GM11168 (cell line): ENCODE data around the gene SYT1.

Source experiments
- in situ Hi-C: fragments of 300-500 bp; cut with MboI; formaldehyde crosslinking; loops from one replicate; pipeline ENCODE4 v1.12.0; 2022; ENCODE audit warnings: low sequenced_read_pairs; ENCODE audit not compliant: unreplicated experiment

The SYT1 gene

DNA sequence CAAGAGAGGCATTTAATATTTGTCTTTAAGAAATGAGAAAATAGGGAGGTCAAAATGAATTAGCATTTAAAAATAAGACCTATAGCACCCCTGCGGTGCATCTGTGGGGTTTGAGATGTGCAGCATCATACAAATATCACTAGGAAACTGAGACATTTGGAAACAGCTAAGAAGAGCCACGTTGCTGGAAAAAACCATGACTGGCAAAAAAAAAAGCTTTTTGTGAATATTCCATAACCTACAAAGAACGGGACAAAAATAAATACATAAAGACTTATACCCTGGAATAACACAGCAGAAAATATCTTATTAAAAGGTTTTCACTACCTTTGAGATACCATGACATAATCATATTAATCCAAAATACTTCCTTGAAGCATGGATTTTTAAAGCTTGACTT, 460.0 kb downstream of the SYT1 start:
- in situ Hi-C loops, result no loop called here

DNA sequence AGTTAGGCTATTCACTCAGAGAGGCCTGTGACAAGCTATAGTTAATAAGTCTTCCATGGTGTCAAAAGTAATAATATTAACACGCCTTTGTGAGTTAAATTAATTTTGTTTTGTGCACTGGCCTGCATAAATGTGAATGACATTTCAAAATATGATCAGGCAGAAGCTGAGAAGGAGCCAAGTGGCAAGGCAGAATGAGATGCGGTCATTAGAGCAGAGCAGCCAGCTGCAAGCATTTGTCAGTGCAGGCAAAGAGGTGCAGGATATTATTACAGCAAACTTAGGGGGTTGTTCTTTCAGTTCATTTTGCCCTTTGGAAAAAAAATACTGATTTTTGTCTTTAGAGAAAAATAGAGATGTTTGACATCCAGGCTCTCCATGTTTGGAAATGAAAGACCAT, 461.6 kb downstream of the SYT1 start:
- in situ Hi-C loops, result no loop called here

DNA sequence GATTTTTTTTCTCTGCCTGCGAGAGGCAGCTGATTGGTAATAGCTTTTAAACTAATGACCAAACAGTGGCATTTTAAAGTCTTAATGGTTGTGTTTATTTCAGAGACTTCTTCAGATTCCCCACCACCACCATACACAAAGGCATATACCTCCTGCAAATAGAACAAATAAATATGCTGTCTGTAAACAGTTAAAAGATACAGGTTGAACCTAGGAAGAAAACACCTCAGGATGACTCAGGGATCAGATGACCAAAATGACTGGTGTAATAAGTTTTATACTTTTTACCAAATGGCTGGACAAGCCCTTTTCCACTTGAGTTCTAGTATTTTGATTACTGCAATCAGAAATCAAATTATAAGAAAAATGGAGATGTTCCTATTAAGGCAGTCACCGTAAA, 462.1 kb downstream of the SYT1 start:
- in situ Hi-C loops, result no loop called here

DNA sequence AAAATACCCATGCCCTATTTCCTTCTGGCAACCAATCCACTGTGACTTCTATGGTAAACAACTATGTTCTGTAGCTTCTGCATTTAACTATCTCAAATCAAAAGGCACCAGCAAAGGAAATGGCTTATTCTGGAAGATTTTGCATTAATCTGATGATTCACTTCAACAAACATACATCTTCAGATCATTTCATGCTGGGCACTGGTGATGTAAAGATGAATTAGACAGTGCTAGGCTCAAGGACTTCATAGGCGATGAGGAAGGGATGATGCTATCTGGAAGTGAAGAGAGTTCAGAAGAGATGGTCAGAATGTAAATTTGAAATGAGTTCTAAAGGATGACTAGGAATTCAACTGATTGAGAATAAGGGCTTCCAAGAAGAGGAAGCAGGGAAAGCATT, 462.9 kb downstream of the SYT1 start:
- in situ Hi-C loops, result no loop called here

DNA sequence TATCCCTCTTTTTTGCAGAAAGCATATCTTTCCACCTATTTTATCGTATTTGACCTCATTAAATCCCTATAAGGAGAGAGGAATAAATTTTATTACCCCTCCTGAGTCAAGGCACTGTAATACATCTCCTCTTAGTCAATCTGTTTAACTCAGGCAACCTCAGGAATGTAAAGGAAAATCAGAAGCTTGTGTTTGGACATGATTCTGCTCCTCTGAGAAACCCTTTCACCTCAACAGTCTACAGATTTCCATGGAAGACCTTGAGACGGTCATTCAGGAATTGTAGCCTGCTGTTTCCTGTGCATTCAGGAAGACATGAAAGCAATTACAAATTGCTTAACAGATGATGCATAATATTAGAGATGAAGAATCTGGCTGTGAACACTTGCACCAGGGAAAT, 465.4 kb downstream of the SYT1 start:
- in situ Hi-C loops, result no loop called here

DNA sequence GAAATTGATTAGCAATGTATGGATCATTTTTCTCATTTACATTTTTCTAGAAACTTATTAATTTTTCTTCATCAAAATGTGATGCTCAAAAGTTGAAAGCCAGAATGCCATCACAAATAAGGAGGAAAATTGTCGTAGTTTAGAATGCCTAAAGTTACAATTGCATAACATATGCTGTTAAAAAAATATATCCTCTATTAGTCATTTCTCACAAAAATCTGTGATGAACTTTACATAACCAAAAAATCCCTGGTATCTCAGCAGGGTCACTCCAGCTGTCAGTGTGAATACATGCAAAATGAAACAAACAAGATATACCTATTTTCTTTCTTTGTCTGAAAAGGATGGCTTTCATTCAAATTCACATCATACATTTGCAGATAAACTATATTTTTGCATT, 467.3 kb downstream of the SYT1 start:
- in situ Hi-C loops, result no loop called here

DNA sequence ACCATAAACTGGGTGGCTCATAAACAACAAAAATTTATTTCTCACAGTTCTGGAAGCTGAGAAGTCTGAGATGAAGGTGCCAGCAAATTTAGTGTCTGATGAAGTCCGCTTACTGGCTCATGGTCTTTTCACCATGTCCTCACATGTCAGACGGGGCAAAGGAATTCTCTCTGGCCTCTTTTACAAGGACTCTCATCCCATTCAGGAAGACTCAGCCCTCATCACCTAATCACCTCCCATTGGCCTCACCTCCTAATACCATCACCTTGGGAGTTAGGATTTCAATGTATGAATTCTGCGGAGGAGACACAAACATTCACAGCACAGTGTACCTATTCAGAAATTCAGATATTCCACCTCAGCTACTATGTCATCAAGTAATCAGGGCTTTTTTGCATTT, 468.6 kb downstream of the SYT1 start:
- in situ Hi-C loops, result no loop called here

DNA sequence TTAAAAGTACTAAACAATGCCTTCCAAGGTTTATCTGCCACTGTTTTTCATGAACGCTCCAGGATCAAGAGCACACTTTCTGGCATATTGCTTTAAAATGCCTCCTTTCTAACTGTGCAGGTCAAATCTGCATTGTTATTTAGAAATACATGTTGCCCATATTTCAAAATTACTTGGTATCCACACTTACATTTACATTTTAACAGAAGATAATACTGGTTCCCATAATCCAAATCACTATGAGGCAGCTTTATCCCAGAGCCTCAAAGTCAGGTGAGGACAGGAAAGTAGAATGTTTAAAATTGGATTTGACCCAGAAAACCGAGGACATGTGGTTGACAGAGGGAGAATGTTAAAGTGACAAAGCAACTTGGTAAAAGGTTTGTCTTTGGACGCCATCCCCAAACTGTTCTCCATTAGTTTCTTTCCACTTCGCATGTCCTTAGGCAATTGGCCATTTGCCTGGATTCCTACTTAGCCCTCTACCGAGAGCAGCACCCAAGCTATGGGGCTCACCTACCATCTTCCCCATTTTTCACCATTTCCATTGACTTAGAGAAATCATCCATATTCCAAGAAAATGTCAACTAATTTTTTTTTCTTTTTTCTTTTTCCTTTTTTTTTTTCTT, 473.2 kb downstream of the SYT1 start:
- in situ Hi-C loops, result no loop called here

DNA sequence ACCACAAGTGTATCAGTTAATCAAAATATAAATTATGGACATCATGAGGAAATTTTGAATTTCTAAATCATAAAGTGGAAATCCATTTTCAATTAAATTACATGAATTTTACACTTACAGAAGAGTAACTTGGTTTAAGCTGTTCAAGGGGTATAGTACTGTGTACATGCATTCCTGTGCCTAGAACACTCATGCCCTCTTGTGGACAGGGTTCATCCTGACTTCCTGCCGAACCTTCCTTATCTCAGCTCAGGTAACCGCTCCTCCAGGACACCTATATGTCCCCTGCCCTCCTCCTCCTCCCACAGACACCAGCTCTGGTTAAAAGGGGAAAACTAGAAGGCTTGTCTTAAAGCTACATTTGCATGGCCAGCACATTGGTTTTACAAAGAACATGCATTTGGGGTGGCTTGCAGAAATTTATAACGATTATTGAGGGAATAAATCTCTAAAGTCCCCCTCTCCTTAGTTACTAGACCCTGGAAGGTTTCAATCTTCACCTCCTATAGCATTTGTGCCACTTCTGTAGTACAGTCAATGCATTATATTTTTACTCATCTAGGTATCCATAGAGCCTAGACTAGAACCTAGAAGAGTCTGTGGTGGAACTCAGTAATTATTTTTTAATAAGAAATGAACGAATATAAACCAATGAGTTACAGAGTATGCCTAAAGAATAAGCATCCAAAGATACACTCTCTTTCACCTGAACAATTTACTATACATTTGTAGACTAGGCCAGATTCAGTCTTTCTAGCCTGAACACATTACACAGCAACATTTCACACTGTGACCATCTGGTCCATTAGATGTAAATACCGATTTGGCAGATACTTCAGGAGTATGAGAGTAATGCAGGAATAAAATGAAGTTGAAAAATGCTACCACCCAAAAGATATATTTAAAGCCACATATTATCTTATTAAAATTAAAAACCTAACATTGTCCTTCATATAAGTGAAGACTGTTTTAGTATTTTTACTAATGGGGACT, 480.6 kb downstream of the SYT1 start:
- in situ Hi-C loops, result no loop called here

DNA sequence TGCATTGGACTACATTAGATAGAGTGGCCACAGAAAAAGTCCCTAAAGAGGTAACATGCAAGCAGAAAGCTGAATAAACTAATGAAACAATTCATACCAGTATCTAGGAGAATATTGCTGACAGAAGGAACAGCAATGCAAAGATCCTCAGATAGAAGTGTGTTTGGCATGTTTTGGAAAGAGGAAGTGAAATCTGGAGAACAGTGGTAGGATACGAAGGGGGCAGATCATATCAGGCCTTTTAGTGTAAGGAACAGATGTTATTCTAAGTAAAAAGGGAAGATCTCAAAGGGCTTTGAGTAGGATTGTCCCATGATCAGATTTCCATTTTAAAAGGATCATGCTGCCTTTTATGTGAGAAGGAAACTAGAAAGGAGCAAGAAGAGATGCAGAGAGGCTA, 483.3 kb downstream of the SYT1 start:
- in situ Hi-C loops, result no loop called here

DNA sequence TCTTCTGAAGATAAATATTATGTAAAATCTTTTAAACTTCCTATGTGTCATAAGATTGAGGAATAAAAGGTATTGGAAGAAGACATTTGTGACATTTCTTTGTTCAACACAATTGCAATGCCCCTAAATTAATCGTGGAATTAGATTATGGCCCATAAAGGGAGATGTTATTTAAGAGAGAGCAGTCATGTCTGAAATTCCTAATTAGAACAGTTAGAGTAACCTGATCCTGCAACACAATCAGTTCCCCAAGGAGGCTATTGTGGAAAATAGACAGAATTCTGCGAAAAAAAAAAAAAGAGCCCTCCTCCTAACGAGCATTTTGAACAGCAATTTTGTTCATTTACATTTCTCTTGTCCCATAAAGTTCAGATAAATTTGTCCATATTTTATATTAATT, 486.7 kb downstream of the SYT1 start:
- in situ Hi-C loops, result no loop called here

DNA sequence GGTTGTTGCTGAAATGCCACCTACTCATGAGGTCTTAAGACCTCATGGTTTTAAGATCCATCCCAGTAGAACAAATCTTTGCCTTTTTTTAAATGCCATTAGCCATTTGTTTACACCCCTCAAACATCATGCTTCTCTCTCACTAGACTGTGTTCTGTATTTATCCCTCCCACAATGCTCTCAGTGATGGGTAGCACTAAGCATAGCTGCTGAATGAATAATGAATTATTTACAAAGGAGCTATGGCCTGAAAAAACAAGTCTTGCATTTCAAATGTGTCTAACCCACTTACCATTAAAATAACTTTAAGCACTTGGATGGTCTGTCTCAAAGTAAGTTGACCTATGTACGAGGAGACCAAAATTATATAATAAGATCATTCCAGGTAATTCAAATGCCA, 491.6 kb downstream of the SYT1 start:
- in situ Hi-C loops, result no loop called here

DNA sequence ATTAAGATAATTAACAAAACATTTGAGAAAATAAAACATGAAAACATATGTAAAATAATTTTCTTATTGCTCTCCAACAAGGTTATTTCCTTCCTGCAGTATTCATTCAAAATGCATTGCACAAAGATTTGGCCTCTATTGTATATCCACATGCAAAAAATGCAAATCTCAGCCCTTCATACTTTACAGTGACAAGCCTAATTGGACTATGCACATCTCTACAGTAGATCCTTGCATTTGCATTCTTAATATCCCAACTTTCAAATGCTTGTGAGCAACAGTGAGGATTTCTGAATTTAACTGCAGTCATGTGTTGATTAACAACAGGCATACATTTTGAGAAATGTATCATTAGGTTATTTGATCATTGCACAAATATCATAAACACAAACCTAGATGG, 492.5 kb downstream of the SYT1 start:
- in situ Hi-C loops, result no loop called here

DNA sequence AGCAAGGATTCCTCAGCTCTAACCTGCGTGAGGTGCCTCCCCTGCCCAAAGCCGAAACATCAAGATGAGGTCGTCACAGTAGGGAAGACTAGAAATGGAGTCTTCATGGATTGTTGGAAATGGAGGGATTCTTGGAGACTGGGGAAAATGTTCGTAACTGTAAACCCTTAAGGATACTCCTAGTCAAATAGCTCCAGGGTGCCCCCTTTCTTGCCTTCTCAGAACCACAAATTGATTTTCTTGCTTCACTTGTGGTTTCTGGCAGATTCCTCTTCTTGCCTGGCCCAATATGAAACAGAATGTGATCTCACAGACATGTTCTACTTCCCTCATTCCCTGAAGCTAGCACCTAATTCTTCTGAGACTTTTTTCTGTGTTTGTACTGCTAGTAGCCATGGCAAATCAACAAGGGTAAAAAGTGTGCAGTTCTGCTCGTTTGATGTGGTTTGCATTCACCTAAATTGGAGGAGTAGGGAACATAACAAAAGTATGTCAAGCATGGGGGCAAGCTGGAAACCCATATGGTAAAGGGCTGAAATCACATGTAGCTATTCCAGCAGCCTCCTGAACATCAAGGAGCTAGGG, 494.2 kb downstream of the SYT1 start:
- in situ Hi-C loops, result no loop called here

DNA sequence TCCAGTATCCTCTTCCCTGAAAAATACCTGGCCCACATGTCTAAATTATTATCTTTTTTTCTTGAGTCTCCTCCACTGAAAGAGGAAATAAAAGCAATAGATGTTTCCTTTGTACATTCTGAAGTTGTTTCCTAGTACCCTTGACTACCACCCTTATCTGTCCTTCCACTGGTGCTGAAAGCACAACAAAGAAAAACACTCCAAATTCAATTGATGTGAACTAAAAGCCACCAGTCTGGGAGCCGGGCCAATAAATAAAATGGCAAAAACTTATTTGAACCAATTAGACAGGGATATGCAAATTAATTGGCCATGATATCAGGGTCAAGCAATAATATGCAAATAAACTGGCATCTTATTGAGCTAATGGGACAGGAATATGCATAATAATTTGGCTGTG, 495.7 kb downstream of the SYT1 start:
- in situ Hi-C loops, result no loop called here

DNA sequence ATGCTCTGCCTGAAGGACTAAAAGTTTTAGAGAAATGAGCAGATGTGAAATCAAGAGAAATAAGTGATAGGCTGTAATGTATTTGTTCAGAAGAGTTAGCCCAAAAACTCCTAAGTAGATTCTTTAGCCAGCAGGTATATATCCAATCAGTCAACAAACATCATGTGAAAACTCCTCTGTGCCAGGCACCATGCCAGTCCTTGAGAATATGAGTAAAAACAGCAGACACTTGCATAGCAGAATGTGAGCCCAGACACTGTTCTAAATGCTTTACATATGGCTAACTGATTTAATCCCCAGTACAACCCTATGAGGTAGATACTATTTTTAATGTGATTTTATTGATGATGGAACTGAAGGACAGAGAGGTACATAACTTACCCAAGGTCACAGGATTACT, 496.4 kb downstream of the SYT1 start:
- in situ Hi-C loops, result no loop called here

DNA sequence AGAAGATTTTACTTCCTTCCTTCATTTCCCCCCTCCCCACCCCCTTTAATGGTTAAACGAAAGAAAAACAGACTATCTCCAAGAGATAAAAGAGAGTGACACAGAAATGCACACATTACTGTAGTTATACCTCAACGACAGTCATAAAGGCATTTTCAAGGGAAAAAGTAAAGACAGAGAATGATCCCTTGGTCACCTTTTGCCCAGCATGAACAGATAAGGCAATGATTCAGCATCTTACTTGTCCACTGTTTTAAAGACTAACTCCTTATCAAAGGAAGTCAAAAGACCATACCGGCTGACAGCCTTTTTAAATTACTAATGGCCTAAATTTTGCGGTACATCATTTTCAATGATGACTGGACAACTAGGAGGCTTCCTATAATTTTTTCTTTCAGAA, 499.6 kb downstream of the SYT1 start:
- in situ Hi-C loops, result no loop called here

DNA sequence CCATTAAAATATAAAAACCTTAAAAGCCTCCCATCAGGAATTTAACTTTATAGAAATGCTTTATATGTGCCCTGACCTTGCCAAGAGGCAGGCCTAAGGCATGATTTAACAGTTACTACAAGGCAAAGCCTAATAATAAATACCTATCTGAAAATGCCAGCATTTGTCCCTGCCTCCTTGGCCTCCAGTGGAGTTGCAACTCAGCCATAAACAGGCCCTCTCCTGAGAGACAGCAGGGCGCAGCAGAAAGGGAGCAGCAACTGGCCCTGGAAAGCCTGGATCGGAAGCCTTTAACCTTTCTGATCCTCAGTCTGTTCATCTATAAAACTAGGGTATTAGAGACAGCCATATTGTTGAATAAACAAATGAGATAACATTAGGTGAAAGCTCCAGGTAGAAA, 501.8 kb downstream of the SYT1 start:
- in situ Hi-C loops, result no loop called here

DNA sequence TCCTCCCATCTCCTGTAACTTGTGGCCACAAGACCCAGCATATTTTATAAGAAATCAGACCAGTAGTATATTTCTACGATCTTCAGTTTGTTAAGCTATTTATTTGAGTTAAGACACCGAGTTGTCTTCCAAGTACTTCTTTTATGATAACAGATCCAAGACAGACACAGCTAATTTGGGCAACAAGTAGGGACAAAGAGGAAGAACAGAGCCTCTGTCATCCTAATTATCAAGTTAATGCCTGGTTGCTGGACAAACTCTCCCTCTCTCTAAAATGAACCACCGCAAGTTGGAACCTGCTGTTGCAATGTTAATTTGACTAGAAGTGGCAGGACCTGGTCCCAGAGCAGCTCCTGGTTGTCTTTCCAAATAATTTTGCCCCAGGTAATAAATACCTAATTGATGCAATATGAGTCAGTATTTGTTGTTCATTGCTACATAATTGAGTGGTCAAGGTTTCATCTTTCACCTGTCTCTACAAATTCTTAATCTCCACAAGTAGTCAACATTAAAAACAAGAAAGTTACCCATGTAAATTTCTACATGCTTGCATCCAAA, 502.5 kb downstream of the SYT1 start:
- in situ Hi-C loops, result no loop called here

DNA sequence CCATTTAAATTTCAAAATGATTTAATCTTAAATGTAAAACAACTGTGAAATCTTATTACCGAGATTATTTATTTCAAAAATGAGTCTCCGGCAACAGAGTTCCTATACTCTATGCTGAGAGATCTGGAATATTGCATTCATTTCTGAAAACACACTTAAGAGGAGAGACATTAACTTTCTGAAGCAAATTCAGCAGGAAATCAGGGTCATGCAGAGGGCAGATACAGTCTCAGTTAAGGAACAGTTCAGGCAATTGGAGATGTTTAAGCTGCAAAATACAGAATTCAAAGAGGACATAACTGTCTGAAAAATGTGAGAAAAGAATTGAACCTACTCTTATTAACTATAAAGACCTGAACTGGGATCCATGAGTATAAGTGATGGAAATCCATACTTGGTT, 505.4 kb downstream of the SYT1 start:
- in situ Hi-C loops, result no loop called here

DNA sequence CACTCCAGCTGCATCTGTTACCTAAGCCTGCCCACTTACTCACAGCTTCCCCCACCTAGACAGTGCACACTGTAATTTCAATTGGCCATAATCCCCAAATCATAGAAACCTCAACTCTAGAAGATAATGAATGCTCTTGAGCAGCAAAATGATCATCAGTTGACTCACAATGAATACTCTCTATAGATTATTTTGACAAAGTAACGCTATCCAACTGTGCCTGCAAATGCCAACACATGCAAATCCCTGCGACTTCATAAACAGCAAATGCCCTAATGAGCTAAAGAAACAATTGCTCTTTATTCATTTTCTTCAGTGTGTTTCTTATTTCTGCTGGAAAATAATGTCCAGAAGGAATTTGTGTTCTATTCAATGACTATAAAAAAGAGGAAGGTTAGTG, 506.7 kb downstream of the SYT1 start:
- in situ Hi-C loops, result no loop called here
